ENCODE measurements around the gene WNT3.
"Not testable (repeated sequence)": the region's sequence is repeated elsewhere in the genome, so short reads cannot be mapped to it uniquely, and the experiment has no call there.

The WNT3 gene, protein sequence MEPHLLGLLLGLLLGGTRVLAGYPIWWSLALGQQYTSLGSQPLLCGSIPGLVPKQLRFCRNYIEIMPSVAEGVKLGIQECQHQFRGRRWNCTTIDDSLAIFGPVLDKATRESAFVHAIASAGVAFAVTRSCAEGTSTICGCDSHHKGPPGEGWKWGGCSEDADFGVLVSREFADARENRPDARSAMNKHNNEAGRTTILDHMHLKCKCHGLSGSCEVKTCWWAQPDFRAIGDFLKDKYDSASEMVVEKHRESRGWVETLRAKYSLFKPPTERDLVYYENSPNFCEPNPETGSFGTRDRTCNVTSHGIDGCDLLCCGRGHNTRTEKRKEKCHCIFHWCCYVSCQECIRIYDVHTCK

DNA sequence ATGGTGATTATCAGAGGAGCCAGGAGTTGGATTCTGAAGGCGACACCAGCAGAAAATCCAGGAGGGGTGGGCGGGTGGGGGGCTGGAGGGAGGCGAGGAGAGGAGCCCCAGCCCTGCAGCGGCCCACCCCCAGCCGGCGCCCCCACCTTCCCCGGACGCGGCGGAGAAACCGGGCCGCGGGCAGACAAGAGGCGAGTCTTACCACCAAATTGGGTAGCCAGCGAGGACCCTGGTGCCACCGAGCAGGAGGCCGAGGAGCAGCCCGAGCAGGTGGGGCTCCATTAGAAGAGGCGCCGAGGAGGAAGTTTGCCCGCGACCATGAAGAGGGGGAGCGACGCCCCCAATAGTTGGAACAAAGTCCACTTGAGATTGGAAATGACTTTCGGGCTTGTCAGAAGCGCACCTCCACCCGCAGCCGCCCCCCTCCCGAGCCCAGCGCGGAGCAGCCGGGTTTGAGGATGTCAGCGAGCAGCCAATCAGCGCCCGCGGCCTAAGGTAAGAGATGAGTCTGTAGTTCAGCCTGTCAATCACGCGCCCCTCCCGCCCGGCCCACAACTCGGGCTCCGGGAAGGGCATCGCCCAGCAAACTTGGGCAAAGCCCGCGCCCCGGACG lies at the start of gene WNT3:
Gene WNT3, minus strand, starts transcription at position 377 of the 613 bp plus-strand sequence. Its CDS starts 95 bp downstream, at position 282.
- peak; percentile 31 for DNase-seq

DNA sequence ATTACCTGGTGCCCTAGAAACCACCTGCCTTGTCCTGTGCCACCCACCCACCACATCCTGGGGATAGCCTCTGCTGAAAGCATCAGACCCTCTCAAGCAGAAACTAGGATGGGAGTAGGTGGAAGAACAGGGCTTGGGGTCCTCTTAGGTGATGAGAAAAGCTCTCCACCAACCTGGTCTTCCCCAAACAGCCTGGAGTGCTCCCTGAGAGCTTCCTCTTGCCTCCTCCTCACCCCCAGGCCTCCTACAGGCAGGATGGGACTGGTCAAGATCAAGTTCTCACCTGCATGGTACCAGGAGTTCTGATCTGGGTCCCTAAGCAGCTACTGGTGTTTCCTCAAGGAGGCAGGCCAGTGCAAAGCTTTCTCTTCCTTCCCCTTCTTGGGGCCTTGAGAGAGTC lies 48.3 kb upstream of the WNT3 start:
- DNase-seq: no peak

DNA sequence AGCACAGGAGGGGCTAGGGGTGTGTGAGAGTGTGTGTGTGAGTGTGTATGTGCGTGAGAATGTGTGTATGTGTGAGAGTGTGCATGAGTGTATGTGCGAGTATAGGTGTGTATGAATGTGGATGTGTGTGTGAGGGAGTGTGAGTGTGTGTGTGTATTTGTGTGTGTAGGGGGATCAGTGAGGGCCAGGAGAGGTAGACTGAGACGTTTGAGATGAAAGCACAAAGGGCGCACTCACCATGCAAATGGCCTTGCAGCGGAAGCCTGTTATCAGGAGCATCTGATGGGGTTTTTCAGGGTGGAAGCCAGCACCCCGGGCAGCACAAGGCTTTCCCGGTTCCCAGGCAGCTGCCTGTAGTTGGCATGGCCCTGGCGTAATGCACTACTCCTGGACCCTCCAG lies 47.8 kb upstream of the WNT3 start:
- DNase-seq: peak; percentile 51

DNA sequence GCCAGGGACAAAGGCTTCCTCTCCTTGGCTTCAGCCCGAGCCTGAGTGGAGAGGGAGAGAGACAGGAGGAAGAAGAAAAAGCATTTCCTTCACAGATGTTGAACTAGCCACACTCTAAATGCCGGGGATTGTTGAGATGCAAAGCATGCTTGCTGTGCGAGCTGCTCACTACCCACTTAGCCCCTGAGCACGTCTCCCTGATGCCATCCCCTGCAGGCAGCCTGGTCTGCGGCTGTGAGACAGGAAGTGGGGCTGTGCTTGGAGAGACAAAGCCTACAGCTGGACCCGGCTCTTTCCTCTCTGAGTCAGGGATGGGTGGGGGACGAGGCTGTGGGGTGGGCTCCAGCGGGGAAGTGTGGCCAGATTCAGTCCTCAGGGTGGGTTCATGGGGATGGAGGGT lies 46.6 kb upstream of the WNT3 start:
- no peak for DNase-seq

DNA sequence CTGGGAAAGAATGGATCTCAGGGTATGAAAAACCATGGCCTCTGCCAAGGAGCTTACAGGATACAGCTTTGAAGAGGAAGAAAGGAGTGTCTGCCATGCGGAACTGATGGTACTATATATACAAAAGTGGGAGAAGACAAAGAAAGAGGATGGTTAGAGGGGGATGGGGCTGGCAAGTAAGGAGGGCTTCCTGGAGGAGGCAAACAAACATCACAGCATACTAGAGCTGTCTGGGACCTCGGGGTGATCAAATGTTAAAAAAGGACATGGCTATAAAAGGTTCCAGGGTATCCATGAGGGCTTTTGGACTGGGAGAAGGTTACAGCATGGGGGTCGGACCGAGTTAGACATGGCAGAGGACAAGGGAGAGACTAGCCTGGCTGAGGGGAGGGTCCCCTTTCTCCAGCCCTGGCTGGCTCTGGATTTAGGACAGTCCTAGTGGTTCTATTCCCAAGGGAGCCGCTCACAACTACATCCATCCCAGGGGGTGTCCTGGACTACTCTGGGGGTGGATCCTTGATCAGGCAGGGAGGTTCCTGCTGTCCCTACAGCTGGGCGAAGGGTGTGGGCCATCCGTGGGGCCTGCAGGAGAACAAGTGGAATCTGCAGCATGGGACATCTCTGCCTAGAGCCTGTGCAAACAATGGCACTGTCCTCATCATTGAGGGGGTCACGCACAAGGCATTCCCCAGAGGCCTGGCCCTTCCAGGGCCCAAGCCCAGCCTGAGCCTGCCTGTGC lies 45.1 kb upstream of the WNT3 start:
- no peak for DNase-seq

DNA sequence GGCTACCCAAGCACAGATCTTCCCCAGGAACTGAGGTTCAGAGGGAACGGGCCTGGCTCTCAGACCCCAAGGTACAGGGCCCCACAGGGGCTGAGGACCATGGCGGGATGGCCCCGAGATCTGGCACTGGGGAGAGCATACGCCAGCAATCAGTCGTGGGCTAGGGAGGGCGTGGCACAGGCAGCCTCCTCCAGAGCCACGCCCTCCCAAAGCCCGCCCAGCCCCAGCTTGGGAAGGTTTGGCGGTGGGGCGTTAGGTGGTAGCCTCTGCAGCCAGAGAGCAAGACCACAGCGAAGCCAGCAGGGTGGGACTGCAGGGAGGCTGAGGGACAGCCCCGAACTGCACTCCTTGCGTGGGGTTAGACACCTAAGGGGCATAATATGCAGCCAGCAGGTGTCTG lies 44.5 kb upstream of the WNT3 start:
- no peak for DNase-seq

DNA sequence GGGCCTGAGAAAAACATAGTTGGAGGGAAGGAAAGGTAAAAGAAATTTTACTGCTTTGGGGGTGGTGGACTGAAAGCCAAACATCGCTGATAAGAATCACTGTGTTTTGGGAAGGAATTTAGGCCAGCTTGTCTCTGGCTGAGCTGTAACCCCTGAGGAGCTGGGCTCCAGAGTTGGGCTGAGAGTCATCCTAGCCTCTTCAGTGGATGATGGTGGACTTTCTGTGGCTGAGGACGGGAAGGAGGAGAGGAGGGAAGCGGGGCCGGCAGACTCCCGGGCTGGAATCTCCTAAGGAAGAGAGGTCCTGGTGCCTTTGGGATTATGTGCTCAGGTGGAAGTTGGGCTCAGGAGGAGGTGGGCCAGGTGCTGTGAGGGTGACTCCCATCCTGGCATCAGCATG lies 41.5 kb upstream of the WNT3 start:
- no peak for DNase-seq

DNA sequence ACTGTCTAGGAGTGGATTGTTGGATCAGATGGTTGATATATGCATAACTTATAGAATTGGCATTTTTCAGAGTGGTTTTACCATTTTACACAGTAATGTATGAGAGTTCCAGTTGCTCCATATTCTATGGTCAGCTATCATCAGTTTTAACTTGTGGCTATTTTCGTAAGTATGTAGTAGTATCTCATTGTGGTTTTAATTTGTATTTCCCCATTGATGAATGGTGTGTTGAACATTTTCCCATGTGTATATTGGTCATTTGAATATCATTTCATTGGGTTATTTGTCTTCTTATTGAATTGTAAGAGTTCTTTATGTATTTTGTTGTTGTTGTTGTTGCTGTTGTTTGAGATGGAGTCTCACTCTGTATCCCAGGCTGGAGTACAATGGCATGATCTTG lies 39.1 kb upstream of the WNT3 start:
- no peak for DNase-seq

DNA sequence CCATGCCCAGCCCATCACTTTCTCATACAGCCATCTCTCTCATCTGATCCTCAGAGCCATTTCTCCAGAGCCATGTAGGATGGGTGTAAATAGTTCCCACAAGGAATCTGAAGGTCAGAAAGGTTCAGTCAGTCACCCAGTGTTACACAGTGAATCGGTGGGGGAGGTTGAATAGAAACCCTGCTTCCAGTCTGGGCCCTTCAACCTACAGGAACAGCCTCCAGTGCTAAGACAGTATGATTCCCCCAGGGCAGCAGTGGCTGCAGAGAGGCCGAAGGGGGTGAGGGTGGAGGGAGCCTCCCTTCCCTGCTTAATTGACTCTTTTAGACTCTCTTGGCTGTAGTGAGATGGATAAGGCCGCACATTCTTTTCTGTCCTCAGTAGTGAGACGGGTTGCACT lies 36.5 kb upstream of the WNT3 start:
- no peak for DNase-seq

DNA sequence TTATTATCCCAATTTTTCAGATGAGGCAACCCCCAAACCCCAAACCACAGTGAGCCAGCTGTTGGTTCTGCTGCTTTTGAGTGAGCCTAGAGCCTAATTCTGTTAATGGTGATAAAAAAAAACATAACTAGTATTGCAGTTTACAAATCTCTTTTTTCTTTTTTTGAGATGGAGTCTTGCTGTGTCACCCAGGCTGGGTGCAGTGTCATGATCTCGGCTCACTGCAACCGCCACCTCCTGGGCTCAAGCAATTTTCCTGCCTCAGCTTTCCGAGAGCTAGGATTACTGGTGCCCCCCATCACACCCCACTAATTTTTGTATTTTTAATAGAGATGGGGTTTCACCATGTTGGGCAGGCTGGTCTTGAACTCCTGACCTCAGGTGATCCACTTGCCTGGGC lies 36.0 kb upstream of the WNT3 start:
- DNase-seq: no peak

DNA sequence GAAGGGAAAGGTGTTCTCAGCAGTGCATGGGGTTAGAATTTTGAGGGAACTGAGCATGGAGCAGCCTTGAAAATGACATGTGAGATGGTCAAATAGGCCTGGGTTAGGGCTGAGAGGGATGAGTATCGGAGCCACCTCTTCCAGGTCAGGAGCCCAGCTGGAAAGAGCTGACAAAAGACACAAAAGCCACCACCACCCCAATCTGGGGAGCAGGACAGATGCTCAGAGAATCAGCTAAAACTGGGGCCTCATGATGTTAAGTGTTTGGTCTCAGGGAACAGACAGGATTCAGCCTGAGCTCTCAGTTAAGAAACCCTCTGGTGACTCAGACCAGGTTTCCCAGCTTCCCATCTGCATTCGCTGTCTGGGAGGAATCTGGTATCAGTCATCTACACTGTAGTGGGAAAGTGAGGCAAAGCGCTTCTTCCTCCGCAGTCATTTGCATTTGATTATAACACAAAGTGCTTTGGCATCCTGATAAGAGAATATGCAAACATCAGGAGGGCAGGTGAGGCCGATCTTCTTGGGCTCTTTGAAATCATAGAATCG lies 35.5 kb upstream of the WNT3 start:
- DNase-seq: peak; percentile 57

DNA sequence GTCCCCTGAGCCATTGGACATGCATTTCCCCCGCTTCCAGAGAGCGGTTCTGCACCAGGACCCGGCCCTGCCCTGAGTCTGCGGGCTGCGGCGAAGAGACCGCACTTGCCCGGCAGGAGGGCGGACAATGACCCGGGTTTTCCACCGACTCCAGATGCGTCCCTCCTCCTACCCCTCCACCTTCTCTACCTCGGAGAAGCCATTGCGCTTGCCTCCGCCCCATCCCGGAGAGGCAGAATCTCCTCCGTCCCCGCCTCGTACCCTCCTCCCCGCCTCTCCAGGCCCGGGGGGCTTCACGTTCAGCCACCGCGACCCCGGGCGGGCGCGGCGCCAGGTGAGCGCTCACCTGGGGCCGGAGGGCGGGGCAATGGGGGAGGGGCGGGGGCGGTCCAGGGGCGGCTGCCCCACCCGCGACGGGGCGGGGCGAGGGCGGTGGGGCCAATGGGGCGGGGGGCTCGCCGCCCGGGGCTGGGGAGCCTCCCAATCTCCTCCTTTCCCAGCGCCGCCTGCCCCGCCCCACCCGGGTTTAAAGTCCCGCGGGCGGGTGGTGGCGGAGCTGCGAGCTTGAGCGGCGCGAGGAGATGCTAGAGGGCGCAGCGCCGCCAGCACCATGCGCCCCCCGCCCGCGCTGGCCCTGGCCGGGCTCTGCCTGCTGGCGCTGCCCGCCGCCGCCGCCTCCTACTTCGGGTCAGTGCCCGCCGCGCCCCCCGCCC lies 32.7 kb upstream of the WNT3 start, which contains the start of gene WNT9B:
Gene WNT9B, plus strand, starts transcription at position 555 of the 713 bp plus-strand sequence. Its CDS starts 56 bp downstream, at position 611.
- peak; percentile 41 for DNase-seq

DNA sequence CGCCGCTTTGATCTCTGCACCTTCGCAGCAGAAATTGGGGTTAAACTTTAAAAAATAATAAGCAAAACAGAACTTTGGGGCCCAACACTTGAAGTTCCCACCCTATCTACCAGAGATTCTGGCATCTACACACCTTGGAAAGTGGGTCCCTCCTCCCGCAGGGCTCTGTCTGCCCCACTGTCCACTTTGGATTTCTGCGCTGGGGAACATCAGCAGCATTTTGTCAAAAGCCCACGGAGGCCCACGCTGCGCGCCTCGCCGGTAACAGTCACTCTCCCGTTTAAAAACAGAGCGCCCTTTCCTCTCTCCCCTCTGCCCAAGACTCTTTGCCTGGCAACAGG lies 32.2 kb upstream of the WNT3 start:
- DNase-seq: no peak

DNA sequence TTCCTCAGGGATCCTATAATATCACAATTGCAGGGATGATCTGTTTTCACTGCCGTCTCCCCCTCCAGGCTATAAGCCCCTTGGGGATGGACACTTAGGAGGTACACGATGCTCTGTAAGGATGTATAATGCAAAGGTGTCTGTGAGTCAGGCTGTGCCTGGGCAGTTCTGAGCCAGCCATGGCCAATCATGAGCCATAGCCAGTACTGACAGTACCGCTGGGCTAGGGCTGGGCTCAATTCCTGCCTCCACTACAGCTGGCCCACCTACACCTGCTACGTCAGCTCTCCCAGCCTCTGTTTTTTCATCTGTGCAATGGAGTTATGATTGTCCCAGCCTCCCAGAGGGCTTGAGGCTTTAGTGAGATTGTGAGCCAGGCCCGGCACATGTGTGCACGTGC lies 30.0 kb upstream of the WNT3 start:
- no peak for DNase-seq

DNA sequence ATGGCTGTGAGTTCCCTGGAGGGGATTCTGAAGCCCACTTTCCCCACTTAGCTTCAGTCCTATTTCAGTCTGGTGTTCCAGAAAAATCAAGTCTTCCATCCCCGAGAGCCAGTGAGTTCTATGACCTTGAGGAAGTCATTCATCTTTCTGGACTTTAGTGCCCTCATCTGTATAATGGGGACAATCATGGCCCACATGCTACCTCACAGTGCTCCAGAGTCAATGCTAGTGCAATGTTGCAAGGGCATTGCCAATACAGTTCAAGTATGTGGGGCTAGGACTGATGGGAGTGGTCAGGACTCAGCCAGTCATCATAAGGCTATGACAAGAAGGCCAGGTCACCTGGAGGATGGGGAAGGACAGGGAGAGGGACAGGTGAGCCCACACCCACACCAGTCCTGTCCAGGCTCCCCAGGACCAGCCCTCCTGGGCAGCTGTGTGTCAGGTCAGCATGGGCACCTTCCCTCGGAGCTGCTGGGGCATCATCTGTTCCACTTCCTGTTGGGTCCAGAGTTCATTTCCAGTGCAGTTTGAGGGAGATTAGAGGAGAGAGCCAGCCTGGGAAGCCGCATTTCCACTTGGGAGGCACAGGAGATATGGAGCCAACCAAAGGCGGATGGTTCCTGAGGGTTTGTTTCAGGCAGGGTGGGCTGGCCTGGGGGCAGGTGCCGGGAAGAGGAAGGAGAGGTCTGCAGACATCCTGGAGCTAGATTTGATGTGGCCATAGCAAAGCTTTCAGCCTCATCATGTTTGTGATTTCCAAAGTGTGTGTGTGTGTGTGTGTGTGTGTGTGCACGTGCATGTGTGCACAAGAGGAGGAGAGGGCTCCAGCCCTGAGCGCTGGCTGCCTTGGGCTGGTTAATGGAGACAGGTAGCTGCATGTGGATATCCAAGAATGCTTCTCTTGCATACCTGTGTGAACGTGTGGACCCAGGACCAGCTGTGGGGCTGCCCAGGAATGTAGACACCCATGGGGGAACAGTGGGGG lies 29.0 kb upstream of the WNT3 start:
- DNase-seq: no peak

DNA sequence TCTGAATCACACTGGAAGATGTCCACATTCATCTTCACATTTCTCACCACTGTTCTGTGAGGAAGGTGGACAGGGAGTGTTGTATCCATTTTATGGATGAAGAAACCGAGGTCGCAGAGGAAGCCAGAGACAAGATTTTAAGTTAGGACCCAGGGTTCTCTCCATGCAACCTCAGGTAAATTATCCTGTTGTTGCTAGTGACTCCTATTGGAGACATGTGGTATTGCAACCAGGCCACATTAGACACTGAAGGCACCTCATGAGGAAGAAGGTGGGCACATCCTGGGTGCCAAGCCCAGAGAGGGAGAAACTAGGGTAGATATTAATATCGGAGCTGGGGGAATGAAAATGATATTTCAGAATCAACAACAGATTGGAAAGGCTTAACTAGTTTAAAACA lies 24.3 kb upstream of the WNT3 start:
- DNase-seq: no peak

DNA sequence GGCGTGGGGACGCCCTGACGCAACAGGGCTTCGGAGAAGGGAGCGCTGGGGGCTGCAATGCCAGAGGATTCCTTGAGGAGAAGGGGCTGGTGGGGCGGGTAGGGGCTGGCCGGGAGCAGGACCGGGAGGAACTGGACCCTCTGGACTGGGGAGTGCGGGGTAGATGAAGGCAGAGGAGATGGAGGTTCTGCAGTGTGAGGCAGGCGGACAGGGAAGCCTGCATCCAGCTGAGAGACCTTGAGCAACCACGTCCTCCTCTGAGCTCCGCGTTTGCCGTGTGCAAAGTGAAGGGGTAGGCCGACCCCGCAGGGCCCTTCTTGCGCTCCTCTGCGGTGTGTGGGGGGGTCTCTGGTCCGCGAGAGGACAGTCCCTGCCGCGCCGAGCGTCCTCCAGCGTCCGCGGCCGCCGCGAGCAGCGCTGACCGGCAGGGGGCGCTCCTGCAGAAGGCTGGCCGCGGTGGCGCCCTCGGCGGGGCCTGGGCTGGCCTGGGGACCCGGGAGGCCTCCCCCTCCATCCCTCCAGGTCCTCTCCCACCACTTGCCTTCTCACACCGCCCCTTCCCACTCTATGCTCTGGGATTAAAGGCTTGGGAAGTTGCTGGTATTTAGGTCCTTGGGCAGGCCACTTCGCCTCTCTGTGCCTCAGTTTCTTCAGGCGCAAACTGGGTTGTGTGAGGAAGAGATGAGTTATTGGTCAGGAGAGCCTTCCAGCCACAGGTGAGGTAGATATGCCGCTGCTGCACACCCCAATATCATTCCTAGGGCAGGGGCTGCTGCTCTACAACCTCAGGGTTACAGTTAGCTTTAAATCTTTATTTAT lies 23.3 kb upstream of the WNT3 start:
- no peak for DNase-seq

DNA sequence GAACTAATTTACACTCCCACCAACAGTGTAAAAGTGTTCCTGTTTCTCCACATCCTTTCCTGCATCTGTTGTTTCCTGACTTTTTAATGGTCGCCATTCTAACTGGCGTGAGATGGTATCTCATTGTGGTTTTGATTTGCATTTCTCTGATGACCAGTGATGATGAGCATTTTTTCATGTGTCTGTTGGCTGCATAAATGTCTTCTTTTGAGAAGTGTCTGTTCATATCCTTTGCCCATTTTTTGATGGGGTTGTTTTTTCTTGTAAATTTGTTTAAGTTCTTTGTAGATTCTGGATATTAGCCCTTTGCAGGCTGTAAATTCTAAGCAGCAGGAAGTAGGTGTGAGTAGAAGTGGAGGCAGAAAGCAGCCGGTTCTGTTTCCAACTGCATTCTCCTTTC lies 22.1 kb upstream of the WNT3 start:
- not testable (repeated sequence) for DNase-seq

DNA sequence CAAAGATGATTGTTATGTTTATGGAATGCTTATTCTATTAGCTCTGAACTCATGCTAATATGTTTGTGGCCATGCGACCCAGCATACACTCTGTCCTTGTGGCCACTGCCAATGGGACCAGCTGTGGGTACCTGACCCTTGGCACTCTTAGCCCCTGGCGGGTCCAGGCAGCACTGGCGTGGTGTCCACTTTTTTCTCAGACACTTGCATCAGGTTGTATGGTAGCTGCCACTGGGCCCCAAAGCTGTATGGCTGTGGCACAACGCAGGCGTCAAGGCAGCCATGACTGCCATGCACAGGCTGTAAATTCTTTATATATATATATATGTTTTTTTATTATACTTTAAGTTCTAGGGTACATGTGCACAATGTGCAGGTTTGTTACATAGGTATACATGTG lies 20.7 kb upstream of the WNT3 start:
- DNase-seq: no peak

DNA sequence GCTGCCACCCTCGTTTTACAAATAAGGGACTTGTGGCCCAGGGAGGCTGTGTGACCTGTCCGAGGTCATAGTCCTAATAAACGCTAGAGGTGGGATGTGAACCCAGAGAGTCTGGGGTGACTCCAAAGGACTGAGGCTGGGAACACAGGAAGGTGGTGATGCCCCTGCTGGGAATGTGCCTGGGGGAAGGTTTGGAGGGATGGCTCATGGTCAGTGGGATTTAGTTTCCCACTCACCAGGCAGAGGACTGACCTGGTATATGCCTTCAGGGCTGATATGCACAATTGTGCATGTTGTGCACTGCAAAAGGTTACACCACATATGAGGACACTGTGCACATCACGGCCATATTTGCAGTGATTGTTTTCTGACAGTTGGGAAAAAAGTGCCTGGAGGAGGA lies 19.0 kb upstream of the WNT3 start:
- no peak for DNase-seq

DNA sequence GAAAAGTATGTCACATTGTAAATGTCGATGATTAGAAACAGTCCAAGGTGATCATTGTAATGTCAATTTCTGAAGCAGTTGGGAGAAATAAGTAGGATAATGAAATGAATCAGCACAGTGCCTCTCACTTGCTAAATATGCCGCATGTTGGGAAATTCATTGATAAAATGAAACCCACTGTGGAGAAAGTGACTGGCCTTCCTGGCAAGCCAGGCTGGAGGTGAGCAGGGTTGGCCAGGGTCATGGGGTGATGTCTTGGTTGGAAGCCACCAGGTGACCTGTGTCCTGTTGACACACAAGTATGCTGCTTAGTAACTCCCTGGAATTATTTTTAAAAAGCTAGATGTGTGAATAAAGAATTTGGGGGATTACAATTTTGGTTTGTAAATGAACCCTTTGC lies 18.0 kb upstream of the WNT3 start:
- no peak for DNase-seq
